Left colon (tissue), 2 donors: ENCODE results near the gene XRCC3. TPM values are rescaled to one million over a fixed set of nuclear protein-coding genes. Genes with fewer than 3 reads are reported as not detected.
"Not testable (repeated sequence)": the region's sequence is repeated elsewhere in the genome, so short reads cannot be mapped to it uniquely, and the experiment has no call there.

Experiments
- ATAC-seq: fragments of 200-7000 bp; cut with Tn5 transposase; one replicate; pipeline ENCODE4 v1.9.1; 2020; ENCODE audit warnings: mild to moderate bottlenecking, moderate library complexity
- DNase-seq, 2 donors: peaks; one replicate each; pipeline ENCODE4 v3.0.0-alpha.2; 2020
- intact Hi-C, 2 donors: fragments of 100-400 bp; cut with DNase I in 1 of 2; cut with micrococcal nuclease in 1 of 2; formaldehyde crosslinking; loops; one replicate each; pipeline versions ENCODE4 v1.11.2 to v1.14.0; 2022; cut with DNase I, micrococcal nuclease
- total RNA-seq, 2 donors: library from RNA; stranded (reverse); fragmentation: NEBNext Ultra II Directional; extraction: Animal tissue kit (Norgen Biotek cat#: 25700); gene quantifications; one replicate each; pipeline ENCODE4 v1.2.1, GENCODE V29; 2021
- donor health status: DM: no; HTN: no; CAD: no.
- donor health status: DM: yes; HTN: yes; CAD: no.

Gene XRCC3
- total RNA-seq, 2 donors from 2014 or later = 7.9 to 16.2 TPM

GRCh38 chr14:103656031-103656755, 59.1 kb downstream of the XRCC3 start:
- peak; percentile 19 for ATAC-seq
- intact Hi-C loops = no loop called here
- DNase-seq = no peak

GRCh38 chr14:103654619-103655018, 60.6 kb downstream of the XRCC3 start:
- intact Hi-C loops = no loop called here
- DNase-seq = no peak
- no peak for ATAC-seq

- intact Hi-C loops = no loop called here
- no peak for DNase-seq
- no peak for ATAC-seq
Observed at GRCh38 chr14:103653805-103654204, 61.4 kb downstream of the XRCC3 start.

GRCh38 chr14:103653336-103653735, 61.9 kb downstream of the XRCC3 start:
- ATAC-seq, DNase-seq, intact Hi-C loops: not testable (repeated sequence)

- DNase-seq (no peak), ATAC-seq (no peak)
- intact Hi-C loops = no loop called here
Observed at GRCh38 chr14:103652806-103653205, 62.4 kb downstream of the XRCC3 start.

GRCh38 chr14:103651585-103651984, 63.7 kb downstream of the XRCC3 start:
- no peak for ATAC-seq

GRCh38 chr14:103650213-103650612, 65.0 kb downstream of the XRCC3 start:
- no peak for DNase-seq
- intact Hi-C loops = no loop called here
- no peak for ATAC-seq

More at GRCh38 chr14:103651585-103651984, 63.7 kb downstream of the XRCC3 start:
- no peak for DNase-seq
- intact Hi-C loops = no loop called here

GRCh38 chr14:103649001-103649400, 66.2 kb downstream of the XRCC3 start:
- intact Hi-C loops = no loop called here
- DNase-seq (no peak), ATAC-seq (no peak)

Other genes with a start within 250 kb of the XRCC3 start
- 1,000 to 10,000 TPM; 1,945 to 3,680 TPM for gene CKB, start 192.6 kb downstream of the XRCC3 start, total RNA-seq
- 10 to 100 TPM; 10.1 to 10.6 TPM for gene TRMT61A, start 186.3 kb downstream of the XRCC3 start, total RNA-seq
- 10 to 100 TPM; 27.0 to 29.9 TPM for gene BAG5, start 152.8 kb downstream of the XRCC3 start, total RNA-seq
- gene COA8, start 152.5 kb downstream of the XRCC3 start, total RNA-seq = 10 to 100 TPM; 27.4 to 33.4 TPM
- 10 to 100 TPM; 83.6 to 88.0 TPM for gene KLC1, start 86.2 kb downstream of the XRCC3 start, total RNA-seq
- gene ZFYVE21, start 359 bp upstream of the XRCC3 start, total RNA-seq = 10 to 100 TPM; 51.2 to 54.9 TPM
- gene PPP1R13B, start 132.1 kb upstream of the XRCC3 start, total RNA-seq = 10 to 100 TPM; 52.9 to 67.2 TPM
- gene TDRD9, start 213.0 kb upstream of the XRCC3 start, total RNA-seq = under 1 TPM; 0.22 to 0.24 TPM
- gene RD3L, start 227.1 kb upstream of the XRCC3 start, total RNA-seq = not detected